Choroid plexus epithelial cell (primary cell): Measurements from ENCODE around the gene MT1E.

Source experiments
- DNase-seq: peaks from one replicate; pipeline ENCODE4 v3.0.0-alpha.2; 2010; ENCODE audit warnings: low read depth
- H3K4me3 ChIP-seq: 2 replicates; pipeline ENCODE4 v1.5.1; 2011; ENCODE audit warnings: low read depth, mild to moderate bottlenecking, control low read depth, low read length, moderate library complexity
- TF ChIP-seq, protein P1 (sequence below): conservative IDR thresholded peaks from 2 replicates; pipeline ENCODE4 v1.5.1; 2011; ENCODE audit warnings: low read depth, mild to moderate bottlenecking, control low read depth, inconsistent platforms, low read length, moderate library complexity

The MT1E gene

DNA sequence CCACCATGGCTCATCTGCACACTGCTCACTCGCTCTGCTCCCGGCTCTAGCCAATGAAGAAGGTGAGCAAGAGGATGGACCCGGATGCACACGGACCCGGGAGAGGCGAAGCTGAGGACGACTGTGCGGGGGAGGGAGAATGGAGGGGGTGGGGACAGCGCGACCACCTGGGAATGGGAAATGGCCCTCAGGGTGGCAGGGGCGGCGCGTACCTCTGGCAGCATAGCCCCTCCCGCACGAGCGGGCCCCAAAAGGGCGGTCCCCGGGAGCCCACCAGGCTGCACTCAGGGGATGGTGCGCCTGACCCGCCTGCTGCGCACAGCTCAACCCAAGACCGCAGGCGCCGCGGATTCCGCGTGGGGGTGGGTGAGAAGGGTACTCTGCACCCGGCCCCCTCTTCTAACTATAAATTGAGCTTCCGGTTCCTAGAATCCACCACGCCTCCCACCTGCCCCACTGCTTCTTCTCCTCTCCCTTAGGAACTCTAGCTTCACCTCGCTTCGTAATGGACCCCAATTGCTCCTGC, 50.2 kb downstream of the MT1E start:
- peak overlapping the region; percentile 30 for H3K4me3 ChIP-seq
- no peak for DNase-seq
- TF ChIP-seq, protein P1, sequence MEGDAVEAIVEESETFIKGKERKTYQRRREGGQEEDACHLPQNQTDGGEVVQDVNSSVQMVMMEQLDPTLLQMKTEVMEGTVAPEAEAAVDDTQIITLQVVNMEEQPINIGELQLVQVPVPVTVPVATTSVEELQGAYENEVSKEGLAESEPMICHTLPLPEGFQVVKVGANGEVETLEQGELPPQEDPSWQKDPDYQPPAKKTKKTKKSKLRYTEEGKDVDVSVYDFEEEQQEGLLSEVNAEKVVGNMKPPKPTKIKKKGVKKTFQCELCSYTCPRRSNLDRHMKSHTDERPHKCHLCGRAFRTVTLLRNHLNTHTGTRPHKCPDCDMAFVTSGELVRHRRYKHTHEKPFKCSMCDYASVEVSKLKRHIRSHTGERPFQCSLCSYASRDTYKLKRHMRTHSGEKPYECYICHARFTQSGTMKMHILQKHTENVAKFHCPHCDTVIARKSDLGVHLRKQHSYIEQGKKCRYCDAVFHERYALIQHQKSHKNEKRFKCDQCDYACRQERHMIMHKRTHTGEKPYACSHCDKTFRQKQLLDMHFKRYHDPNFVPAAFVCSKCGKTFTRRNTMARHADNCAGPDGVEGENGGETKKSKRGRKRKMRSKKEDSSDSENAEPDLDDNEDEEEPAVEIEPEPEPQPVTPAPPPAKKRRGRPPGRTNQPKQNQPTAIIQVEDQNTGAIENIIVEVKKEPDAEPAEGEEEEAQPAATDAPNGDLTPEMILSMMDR = no peak
